Measurements from ENCODE around the gene MAT1A.

MAT1A gene

DNA sequence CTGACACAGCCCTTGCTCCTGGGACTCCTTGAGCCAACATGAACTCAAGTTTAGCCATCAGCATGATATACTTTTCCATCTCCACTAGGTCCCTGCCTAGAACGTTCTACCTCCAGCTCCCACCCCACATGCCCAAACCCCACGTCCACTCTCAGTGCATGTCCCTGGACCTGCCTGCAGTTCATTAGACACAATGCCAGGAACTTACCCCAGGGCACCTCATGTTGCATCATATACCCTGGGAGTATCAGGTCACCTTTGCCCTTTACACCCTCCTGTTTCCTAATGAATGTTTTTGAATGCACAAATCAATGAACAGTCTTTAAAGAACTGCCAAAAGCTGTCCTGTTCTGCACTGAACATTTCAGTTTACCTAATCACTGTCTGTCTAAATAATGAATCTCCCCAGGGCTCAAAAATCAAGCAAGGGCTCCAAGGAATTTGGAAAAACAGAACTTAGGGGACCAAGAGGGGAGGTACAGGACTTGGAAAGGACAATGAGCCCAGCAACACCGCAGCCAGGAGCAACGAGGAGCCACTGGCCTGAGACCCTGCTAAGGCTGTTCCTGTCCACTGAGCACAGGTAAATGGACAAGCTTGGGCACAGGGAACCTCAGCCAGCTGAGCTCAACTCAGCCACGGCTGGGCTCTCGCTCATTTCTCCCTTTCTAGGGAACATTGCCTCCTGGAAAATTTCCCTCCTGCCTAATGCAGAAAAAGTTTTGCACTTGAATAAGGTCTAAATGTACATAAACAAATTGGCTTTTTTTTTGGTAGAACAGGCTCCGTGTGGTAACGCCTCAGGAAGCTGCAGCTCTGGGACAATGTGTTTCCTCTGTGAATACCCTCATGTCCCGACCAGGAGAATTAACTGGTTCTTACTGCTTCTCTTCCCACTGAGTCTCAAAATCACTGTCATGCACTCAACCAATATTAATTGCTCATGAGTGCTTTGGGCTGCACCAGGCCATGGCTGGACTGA lies 7.4 kb downstream of the MAT1A start:
- DNase-seq (ENCODE audit: low spot score), result no peak
- TF ChIP-seq, protein P1, sequence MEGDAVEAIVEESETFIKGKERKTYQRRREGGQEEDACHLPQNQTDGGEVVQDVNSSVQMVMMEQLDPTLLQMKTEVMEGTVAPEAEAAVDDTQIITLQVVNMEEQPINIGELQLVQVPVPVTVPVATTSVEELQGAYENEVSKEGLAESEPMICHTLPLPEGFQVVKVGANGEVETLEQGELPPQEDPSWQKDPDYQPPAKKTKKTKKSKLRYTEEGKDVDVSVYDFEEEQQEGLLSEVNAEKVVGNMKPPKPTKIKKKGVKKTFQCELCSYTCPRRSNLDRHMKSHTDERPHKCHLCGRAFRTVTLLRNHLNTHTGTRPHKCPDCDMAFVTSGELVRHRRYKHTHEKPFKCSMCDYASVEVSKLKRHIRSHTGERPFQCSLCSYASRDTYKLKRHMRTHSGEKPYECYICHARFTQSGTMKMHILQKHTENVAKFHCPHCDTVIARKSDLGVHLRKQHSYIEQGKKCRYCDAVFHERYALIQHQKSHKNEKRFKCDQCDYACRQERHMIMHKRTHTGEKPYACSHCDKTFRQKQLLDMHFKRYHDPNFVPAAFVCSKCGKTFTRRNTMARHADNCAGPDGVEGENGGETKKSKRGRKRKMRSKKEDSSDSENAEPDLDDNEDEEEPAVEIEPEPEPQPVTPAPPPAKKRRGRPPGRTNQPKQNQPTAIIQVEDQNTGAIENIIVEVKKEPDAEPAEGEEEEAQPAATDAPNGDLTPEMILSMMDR (IDR thresholded peaks at IDR 0.05; ENCODE audit: extremely low read depth, missing control alignments), result no peak

DNA sequence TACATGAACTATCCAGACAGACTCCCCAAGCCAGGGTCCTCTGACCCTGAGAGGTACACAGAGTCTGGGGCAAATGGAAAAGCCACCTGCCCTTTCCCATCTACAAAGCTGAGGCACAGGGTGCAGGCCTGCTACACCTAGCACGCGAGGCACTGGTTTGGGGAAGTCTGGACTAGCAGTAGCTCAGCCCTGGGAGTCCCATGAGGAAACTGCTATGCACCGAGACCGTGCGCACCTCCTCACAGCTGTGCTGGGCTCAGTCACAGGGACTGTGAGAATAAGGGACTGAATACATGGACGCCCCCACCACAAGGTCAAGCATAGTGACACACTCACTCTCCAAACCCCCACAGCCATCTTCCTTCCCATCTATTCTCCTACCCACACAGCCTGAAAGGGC lies 8.2 kb downstream of the MAT1A start:
- TF ChIP-seq, protein P1 (IDR thresholded peaks at IDR 0.05; ENCODE audit: extremely low read depth, missing control alignments), result no peak

DNA sequence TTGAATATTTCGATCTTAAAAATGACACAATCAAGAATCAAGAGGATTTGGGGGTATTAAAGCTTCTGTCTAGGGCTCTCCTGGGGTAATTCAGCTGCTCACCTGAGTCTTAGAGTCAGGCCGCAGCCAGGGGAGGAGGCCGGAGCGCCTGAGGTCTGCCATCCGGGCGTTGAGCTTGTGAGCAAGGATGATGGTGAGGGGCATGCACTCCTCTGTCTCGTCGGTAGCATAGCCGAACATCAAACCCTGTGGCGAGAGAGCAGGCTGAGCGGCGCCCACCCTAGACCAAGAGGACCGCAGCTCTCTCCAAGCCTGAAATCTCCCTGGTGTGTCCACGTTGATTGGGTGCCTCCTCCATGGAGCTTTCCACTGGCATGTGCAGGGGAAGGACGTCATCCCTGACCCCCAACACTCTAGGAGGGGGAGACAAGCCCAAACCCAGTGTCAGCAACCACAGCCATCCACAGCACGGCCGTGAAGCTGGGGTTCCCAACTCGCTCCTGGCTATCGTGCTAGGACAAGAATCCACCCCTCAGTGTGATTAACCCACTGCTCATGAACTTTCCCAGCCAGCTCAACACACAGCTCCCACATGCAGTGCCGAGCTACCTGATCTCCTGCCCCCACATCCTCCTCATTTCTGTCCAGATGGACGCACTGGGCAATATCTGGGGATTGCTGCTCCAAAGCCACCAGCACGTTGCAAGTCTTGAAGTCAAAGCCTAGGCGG lies 9.2 kb downstream of the MAT1A start:
- no peak for DNase-seq (ENCODE audit: low spot score)
- TF ChIP-seq, protein P1 (IDR thresholded peaks at IDR 0.05; ENCODE audit: extremely low read depth, missing control alignments), result no peak

More for the DNA sequence above, 8.2 kb downstream of the MAT1A start:
- DNase-seq (ENCODE audit: low spot score), result no peak

DNA sequence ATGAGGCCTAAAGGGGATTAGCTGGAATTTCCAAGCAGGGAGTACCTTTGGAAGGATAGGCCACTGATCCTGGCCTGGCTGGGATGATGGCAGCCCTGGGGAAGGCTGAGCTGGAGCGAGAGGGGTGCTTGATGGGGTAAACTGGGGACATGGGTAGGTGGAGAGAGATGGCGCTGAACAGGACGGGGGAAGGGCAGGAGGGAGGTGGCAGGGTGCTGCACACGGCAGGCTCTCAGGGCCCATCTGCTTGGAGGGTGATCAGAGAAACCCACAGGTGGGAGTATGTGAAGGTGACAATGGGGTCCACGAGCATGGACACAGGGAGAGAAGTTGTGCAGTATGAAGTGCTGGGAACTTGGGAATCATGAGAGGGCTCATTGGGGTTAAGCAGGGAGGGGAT lies 10.3 kb downstream of the MAT1A start:
- TF ChIP-seq, protein P1 (IDR thresholded peaks at IDR 0.05; ENCODE audit: extremely low read depth, missing control alignments), result no peak
- no peak for DNase-seq (ENCODE audit: low spot score)

DNA sequence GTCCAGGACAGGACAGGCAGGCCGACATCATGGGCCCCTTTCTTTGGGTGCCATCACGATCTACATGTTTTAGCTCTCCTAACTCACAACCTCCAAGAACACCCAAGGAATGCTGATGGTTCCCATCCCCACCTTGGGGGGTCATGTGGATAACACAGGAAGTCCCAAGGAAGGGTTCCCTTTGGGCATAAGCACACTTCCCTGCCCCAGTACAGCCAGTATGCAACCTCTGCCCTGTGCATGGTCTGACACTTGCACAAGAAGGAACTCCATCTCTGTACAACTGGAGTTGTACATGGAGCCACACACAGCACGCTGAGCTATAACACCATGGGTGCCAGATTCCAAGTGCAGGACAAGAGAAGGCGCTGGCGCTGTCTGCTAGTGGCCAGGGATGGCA lies 11.0 kb downstream of the MAT1A start:
- no peak for DNase-seq (ENCODE audit: low spot score)
- TF ChIP-seq, protein P1 (IDR thresholded peaks at IDR 0.05; ENCODE audit: extremely low read depth, missing control alignments), result no peak

DNA sequence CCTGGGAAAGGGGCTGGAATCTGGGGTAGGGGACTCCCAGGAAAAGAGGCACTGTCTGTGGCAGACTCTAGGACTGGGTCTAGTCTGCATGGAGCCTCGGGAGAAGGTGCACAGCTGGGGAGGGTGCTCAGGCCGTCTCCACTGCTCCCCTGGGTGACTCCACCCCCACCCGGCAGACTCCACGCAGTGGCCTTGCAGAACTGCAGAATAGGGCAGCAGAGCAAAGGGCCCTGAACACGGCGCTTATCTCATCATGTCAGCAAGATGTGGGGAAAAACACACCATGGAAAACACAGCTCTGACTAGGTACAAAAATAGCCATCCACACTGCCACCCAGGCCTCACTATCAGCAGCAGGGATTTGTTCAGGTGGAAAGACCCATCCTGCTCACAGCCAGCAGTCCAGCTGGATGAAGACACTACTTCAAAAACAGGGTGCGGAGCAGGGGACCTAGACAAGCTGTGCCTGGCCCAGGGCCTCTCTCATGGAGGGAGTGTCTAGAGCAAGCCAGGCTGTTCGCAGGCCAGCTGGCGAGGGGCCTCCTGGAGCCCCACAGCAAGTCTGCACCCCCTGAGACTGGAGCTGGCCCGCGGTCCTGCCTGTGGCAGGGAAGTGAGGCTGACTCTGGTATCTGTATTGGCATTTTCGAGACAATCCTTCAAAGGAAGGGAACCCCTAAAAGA lies 11.7 kb downstream of the MAT1A start:
- no peak for DNase-seq (ENCODE audit: low spot score)
- TF ChIP-seq, protein P1 (IDR thresholded peaks at IDR 0.05; ENCODE audit: extremely low read depth, missing control alignments), result no peak
